GM12874 (cell line): ENCODE measurements around the gene DGKE.

Experiments used
- CTCF ChIP-seq: IDR thresholded peaks from 2 replicates; pipeline ENCODE4 v1.5.1; 2011; ENCODE audit warnings: low read depth, mild to moderate bottlenecking, control low read depth, low read length, moderate library complexity; ENCODE audit not compliant: insufficient read depth

Gene DGKE

GRCh38 chr17:56883616-56884015 lies 49.7 kb downstream of the DGKE start:
- no peak for TF ChIP-seq CTCF

- no peak for TF ChIP-seq CTCF
Measured at GRCh38 chr17:56884483-56885311, 50.7 kb downstream of the DGKE start.

- TF ChIP-seq CTCF = no peak
Measured at GRCh38 chr17:56885312-56885657, 51.3 kb downstream of the DGKE start.

- TF ChIP-seq CTCF = no peak
Measured at GRCh38 chr17:56886288-56886731, 52.4 kb downstream of the DGKE start.

- no peak for TF ChIP-seq CTCF
Measured at GRCh38 chr17:56887105-56887504, 53.2 kb downstream of the DGKE start.

- no peak for TF ChIP-seq CTCF
Measured at GRCh38 chr17:56887552-56888467, 53.9 kb downstream of the DGKE start.

GRCh38 chr17:56890390-56890789 lies 56.4 kb downstream of the DGKE start:
- no peak for TF ChIP-seq CTCF
